ENCODE results near the gene FARP1. TPM values are rescaled to one million over a fixed set of nuclear protein-coding genes. Genes with fewer than 3 reads are reported as not detected.

FARP1 gene
- total RNA-seq, 1 experiment from 2014 or later: 96.6 TPM

GRCh38 chr13:98394820-98395510, 252.1 kb downstream of the FARP1 start:
- Mint-ChIP-seq H3K36me3 (peaks cover 10% of the 10 kb centered on the region), H3K4me3 (no peak overlapping the region), H3K27me3 (ENCODE audit: low read depth) (no peaks in the 10 kb centered on the region), H3K27ac (no peak overlapping the region), H3K9me3 (no peaks in the 10 kb centered on the region), H3K4me1 (peaks cover 17% of the 10 kb centered on the region)
- DNase-seq (ENCODE audit: low spot score) (no peak), ATAC-seq (no peak)
- ChIA-PET CTCF (no interaction called here), POLR2A (no interaction called here)
- TF ChIP-seq FOXP1 (CRISPR knock-in tag; IDR thresholded peaks at IDR 0.05; ENCODE audit: borderline replicate concordance): no peak
- no peak for TF ChIP-seq CBFB (CRISPR knock-in tag; IDR thresholded peaks at IDR 0.05; ENCODE audit: low read depth)
- TF ChIP-seq NFE2L1 (CRISPR knock-in tag; IDR thresholded peaks at IDR 0.05): no peak
- TF ChIP-seq GABPB1 (CRISPR knock-in tag; IDR thresholded peaks at IDR 0.05): no peak
- no peak for TF ChIP-seq E2F1 (CRISPR knock-in tag; IDR thresholded peaks at IDR 0.05)
- TF ChIP-seq ATF1 (CRISPR knock-in tag; IDR thresholded peaks at IDR 0.05): no peak
- no peak for TF ChIP-seq MLX (CRISPR knock-in tag; IDR thresholded peaks at IDR 0.05)
- no peak for TF ChIP-seq TP53 (CRISPR knock-in tag; IDR thresholded peaks at IDR 0.05)
- TF ChIP-seq PREB (CRISPR knock-in tag; IDR thresholded peaks at IDR 0.05; ENCODE audit: borderline replicate concordance): no peak
- no peak for TF ChIP-seq ATF6 (CRISPR knock-in tag; IDR thresholded peaks at IDR 0.05)
- TF ChIP-seq GTF2I (CRISPR knock-in tag; conservative IDR thresholded peaks at IDR 0.05): no peak
- TF ChIP-seq CTCF (IDR thresholded peaks at IDR 0.05): no peak
- no peak for TF ChIP-seq SOX15 (CRISPR knock-in tag; IDR thresholded peaks at IDR 0.05)
- no peak for TF ChIP-seq ZNF232 (CRISPR knock-in tag; IDR thresholded peaks at IDR 0.05)
- no peak for TF ChIP-seq CREM (CRISPR knock-in tag; IDR thresholded peaks at IDR 0.05)

GRCh38 chr13:98396071-98396710, 253.3 kb downstream of the FARP1 start:
- ChIA-PET CTCF (no interaction called here), POLR2A (no interaction called here)
- Mint-ChIP-seq H3K27ac (no peak overlapping the region), H3K36me3 (no peaks in the 10 kb centered on the region; the same call in 1 of the 2 replicates), H3K27me3 (ENCODE audit: low read depth) (no peaks in the 10 kb centered on the region), H3K4me3 (no peak overlapping the region), H3K9me3 (no peaks in the 10 kb centered on the region), H3K4me1 (peaks cover 17% of the 10 kb centered on the region)
- ATAC-seq: no peak
- no peak for DNase-seq (ENCODE audit: low spot score)
- TF ChIP-seq ZNF532 (CRISPR knock-in tag; IDR thresholded peaks at IDR 0.05; ENCODE audit: borderline replicate concordance): no peak
- TF ChIP-seq NFATC4 (CRISPR knock-in tag; IDR thresholded peaks at IDR 0.05): no peak
- TF ChIP-seq ELF4 (CRISPR knock-in tag; IDR thresholded peaks at IDR 0.05; ENCODE audit: low read depth): no peak
- no peak for TF ChIP-seq MYBL2 (CRISPR knock-in tag; IDR thresholded peaks at IDR 0.05)
- no peak for TF ChIP-seq CTCF (IDR thresholded peaks at IDR 0.05)
- no peak for TF ChIP-seq ZNF121 (CRISPR knock-in tag; IDR thresholded peaks at IDR 0.05)
- no peak for TF ChIP-seq ZMAT4 (CRISPR knock-in tag; IDR thresholded peaks at IDR 0.05)

All from WTC11 (cell line).